HG03025 (cell line): ENCODE data around the gene CD37.

Source experiments
- ATAC-seq: cut with Tn5 transposase; IDR thresholded peaks from one replicate; pipeline ENCODE4 v1.9.1; 2021; ENCODE audit warnings: mild to moderate bottlenecking, moderate library complexity; ENCODE audit not compliant: unreplicated experiment, low FRiP score

CD37 gene

DNA sequence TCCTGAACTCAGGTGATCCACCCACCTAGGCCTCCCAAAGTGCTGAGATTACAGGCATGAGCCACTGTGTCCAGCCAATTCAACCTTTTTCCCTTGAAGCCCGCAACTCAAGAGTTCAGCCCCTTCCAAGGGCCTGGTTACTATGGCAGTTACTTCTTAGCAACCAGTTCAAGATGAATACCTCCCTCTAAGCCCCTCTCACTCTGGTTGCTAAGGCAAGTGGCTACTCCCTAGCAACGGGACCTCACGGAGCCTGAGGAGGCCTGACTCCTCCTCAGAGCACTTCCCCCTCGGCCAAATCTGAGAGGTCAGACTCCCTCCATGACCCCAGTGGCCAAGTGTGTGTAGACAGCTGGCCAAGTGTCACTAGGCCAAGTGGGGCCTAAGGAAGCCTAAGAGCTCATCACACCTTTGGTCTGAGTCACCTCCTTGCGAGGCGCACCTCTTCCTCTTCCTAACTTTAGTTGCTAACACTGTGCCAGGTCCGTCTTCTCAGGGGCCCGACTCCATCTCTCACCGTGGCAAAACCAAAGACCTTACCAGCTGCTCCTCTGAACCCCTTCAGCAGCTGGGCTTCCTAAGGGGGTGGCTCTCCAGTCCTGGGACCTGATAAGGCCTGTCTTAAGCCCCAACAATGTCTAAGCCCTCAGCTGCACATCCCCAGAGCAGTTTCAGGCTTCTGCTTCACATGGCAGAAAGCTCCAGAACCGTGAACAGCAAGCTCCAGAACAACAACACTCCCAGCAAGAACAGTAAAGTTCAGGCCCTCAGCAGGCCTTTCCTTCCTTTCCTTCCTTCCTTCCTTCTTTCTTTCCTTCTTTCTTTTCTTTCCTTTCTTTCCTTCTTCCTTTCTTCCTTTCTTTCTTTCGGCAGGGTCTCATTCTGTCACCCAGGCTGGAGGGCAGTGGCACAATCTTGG is 9.6 kb downstream of the CD37 start:
- ATAC-seq, result no peak

DNA sequence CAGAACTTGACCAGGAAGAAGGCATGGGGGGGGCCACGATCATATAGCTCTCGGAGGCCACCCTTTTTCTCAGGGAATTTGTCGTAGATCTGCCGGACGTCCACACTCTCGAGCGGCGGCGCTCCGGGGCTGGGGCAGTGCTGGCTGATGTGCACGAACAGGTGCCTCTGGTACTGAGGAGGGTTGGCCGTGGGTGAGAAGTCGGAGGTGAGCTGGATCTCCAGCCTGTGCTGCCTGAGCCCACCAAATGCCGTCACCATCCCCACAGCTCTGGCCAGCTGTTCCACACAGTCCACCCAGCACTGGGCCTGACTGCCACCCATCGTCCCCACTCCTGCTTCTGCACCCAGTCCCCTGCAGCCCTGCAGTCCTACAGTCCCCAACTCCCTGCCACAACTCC is 12.0 kb downstream of the CD37 start:
- ATAC-seq, result no peak

DNA sequence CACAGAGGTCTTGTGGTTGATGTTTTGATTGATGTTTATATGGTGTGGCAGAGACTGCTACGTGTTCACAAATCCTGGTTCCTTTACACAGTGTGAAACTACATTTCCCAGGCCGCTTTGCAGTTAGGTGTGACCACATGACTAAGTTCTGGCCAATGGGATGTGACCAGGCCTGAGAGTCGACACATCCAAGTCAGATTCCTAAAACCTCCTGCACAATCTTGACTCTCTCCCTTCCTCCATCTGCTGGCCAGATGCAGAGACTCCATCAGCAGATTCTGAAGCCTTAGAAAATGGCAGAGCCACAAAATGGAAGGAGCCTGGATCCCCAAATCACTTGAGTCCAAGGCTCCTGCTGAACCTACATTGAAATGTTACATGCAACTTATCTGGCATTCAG is 12.6 kb downstream of the CD37 start:
- ATAC-seq, result no peak

DNA sequence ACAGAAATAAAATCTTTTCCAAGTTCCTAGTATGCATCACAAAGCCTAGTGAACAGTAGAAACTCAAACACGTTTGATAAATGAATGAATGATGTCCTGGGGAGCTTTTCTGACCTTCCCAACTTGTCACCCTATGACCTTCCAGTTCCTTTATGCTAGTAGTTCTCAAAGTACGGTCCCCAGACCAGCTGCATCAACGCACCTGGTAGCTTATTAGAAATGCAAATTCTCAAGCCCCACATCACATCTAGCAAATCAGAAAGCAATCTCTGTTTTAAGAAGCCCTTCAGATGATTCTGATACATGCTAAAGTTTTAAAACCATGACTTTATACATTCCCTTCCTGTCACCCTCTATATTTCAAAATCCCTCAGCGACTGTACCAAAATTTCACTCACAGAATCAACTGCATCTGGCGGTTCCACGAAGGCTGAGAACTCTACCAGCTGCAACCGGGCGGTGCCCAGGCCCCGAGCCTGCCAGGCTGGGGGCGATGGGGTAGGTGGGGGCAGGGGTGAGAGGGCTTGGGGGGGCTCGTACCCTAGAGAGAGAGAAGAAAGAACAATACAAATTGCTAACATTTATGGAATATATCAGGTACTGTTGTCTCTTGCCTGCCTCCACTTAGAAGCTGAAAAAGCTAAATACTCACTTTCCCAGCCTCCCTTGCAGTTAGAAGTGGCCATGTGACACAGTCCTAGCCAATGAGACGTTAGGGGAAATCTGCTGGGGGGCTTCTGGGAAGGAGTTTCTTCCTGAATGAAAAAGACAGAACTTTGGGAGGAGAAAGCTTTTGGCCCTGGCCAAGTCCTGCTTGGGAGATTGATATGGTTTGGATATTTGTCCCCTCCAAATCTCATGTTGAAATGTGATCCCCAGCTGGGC is 13.3 kb downstream of the CD37 start:
- no peak for ATAC-seq

DNA sequence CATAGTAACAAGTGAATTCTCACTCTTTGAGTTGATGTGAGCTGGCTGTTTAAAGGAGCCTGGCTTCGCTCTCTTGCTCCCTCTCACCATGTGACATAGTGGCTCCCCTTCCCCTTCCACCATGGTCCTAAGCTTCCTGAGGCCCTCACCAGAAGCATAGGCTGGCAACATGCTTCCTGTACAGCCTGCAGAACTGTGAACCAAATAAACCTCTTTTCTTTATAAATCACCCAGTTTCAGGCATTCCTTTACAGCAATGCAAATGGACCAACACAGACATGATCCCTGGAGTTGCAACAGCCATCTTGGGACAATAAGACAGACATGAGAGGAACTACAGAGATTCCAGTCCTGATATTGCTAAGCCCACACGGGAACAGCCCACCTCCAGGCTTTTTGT is 14.4 kb downstream of the CD37 start:
- ATAC-seq, result no peak

DNA sequence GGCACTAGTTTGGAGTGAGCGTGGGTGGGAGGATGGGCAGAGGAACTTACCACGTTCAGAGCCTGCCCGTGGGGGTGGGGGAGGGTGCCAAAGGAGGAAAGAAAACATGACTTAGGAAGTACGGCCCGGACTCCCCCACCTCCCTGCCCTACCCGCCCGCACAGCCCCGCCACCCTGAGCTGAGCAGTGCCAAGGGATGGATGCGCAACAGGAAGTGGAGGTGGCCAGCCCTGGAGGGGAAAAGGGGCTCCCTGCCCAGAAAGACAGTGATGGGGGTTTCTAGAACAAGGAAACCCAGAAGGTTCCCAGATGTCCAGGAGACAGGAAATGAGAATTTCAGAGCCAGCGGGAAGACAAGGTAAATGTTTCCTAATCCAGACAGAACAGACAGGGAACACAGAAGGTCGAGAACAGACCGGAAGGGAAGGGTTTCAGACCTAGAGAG is 20.7 kb downstream of the CD37 start:
- ATAC-seq, result no peak

DNA sequence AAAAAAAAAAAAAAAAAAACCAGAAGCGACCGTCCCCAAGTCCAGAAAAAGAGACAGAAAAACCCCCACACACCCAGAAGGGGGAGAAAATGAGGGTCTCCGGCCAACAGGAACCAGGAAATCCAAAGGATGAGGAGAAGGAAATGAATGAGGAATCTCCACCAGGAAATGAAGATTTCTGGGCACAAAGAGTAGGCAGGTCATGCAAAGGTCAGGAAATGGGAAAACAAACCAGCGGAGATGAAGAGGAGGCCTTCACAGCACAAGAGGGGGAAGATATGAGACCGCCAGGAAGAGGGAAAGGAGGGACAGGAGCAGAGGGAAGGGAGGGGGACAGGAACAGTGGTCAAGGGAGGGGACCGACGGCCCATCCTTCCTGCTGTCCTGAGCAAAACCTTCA is 21.2 kb downstream of the CD37 start:
- ATAC-seq, result no peak

DNA sequence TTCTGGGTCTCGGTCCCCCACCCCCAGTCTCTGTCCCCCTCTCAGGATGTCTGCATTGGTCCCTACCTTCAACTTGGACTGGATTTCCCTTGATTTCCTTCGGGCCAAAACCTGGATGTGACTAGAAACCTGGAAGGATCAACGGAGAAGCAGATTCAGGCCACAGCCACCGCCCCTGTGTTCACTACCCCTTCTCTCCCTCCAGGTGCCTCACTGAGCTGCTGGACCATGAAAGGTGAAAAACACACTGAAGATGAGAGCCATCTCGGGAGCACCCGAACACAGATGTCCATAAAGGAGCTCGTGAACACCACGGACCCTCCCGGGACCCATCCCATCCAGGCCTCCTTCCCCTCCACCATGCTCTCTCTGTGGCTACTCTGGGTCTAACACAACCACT is 22.0 kb downstream of the CD37 start:
- no peak for ATAC-seq

DNA sequence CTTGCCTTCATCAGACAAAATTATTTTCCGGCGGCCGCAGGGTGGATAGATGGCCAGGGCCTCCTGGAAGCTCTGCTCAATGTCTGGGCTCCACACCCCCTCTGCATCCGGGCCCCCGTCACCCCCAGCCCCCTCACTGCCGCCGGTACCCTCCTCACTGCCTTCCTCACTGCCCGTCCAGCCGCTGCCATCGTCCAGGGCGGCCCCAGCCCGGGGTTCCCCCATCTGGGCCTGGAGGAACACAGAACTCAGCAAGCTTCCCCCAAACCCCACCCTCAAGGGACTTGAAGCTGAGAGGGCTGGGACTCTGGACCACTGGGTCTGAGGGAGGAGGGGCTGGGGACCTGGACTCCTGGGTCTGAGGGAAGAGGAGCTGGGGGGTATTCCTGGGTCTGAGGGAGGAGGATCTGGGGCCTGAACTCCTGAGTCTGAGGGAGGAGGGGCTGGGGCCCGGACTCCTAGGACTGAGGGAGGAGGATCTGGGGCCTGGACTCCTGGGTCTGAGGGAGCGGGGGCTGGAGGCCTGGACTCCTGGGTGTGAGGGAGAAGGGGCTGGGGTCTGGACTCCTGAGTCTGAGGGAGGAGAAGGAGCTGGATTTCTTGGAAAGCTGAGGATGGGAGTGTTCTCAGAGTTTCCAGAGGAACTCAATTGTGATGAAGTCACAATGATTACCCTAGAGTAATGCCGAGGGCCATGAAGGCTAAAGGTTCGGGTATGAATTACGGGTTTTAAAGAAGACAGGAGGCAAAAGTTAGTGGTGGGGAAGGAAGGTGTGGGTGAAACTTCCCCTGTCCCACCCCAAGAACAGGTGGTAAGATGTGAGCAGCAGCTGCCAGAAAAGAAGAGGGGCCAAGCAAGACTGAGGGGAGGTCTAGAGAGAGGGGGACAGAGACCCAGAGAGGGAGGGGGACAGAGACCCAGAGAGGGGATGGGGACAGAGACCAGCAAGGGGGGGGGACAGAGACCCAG is 24.9 kb downstream of the CD37 start:
- ATAC-seq, result no peak

DNA sequence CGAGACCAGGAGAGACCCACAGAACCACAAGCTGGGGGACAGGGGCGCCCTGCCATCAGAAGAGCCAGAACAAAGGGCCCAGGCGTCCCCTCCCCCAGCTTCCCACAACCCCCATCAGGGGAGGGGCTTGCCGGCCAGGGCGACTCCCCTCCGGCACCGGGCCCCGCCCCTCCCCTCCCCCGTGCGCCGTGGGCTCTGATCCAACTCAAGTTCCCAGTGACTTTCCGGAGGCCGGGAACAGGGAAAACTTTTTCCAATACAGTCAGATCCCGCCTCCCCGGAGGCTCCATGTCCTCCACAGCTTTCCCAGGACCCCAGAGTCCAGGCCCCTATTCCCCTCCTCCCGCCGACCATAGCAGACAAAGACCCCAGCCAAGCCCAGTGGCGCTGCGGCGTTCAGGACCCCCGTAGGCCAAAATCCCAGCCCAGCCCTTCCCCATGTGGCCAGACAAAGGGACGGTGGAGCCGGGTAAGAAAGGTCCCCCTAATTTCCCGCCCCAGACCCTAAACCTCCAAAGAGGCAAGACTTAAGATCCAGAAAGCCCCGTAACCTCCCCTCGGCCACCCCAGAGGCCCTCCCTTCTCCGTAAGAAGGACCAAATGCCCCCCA is 26.3 kb downstream of the CD37 start:
- ATAC-seq, result no peak

DNA sequence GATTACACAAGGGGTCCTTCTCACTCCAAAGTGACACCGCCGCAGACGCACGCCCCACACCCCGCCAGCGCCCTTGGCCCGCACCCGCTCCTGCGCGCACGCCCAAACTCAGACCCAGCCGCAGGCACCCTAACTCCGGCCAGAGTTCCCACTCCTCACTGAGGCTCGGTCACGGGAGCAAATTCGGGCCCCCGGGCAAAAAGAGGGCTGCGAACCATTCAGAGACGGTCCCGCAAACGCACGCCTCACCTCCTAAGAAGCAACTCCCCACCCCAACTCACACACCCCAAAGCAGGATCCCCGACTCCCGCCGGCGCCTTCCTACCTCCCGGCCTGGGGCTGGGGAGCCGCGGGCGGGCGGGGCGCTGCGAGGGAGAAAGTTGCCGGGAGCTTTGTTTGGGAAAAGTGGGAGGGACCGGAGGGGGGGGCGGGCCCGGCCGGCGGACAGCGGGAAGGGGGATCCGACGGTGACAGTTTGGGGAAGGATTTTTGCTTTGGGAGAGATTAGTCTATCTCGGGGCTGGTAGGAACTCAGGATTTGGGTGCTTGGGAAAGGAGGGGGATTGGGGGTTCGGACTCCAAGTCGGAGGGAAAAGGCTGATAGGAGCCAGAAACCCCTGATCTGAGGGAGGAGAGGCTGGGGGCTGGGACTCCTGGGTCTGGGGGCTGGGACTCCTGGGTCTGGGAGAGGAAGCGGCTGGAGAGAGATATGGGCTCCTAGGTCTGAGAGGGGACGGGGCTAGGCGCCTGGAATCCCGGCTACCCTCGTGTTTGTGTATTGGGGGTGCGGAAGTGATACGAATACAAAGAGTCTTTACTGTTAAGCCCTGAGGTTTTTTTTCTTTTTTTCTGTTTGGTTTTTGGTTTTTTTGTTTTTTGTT is 27.1 kb downstream of the CD37 start, which contains the start of gene TEAD2:
Gene TEAD2 (minus strand): TSS at position 369 of the 881 bp plus-strand sequence. CDS start 2,341 bp downstream, outside the sequence.
- ATAC-seq, result no peak

DNA sequence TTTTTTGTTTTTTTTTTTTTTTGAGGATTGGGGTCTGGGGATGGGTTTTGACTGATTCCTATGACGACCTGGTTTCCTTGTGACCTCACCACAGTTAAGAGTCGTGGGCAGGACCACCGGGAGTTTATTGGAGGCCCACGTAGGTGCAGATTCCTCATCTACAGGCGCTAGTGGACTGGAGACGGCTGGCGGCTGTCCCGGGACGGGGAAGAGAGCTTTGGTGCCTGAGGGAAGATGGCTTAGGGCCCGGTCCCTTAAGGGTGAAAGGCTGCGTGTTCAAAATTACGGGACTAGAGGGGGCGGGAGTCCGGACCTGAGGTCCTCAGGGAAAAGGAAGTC is 27.7 kb downstream of the CD37 start:
- no peak for ATAC-seq

DNA sequence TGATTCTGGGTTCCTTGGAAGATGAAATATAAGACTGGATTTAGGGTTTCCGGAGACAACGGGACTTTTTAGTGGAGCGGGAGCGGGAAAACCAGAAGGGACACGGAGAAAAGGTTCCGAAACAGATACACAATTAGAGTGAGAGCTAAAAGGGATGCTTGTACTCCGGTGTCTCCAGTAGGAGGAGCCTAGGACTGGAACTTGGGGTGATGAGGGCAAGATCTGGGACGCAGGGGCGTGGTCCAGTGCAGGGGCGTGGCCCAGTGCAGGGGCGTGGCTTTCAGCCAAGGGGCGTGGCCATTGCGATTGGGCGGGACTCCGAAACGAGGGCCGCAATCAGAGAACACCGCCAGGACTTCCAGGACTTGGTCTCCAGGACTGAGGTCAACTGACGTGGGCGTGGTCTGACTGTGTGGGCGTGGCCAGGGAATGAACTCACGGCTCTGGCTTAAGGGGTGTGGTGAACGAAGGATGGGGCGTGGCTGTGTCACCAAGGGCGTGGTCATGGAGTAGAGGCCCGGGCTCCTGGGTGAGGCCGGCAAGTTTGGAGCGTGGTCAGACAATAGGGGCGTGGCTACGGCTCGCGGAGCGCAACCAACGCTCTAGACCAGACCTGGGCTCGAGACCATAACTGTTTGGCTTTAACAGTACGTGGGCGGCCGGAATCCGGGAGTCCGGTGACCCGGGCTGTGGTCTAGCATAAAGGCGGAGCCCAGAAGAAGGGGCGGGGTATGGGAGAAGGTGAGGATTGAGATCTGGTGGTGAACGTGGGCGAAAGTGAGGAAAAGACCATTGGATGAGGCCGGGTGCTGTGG is 28.3 kb downstream of the CD37 start, which contains the start of gene DKKL1:
Gene DKKL1 (plus strand): TSS at position 610 of the 815 bp plus-strand sequence. CDS start 122 bp downstream, at position 732.
- ATAC-seq, result no peak

DNA sequence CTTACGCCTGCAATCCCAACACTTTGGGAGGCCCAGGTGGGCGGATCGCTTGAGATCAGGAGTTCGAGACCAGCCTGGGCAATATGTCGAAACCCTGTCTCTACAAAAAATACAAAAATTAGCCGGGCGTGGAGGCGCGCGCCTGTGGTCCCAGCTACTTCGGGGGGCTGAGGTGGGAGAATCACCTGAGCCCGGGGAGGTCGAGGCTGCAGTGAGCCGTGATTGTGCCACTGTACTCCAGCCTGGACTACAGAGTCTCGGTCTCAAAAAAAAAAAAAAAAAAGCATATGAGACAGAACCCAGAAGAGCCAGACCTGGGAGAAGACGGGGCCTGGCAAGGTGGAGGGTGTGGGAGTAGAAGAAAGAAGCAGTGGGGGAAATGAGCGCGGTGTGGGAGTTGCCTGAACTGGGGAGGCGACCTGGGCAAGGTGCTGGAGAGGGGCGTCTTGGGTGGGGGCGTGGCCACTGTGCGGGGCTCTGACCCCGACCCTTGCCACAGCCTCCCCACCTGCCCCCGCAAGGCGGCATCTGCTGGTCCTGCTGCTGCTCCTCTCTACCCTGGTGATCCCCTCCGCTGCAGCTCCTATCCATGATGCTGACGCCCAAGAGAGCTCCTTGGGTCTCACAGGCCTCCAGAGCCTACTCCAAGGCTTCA is 29.0 kb downstream of the CD37 start:
- no peak for ATAC-seq

DNA sequence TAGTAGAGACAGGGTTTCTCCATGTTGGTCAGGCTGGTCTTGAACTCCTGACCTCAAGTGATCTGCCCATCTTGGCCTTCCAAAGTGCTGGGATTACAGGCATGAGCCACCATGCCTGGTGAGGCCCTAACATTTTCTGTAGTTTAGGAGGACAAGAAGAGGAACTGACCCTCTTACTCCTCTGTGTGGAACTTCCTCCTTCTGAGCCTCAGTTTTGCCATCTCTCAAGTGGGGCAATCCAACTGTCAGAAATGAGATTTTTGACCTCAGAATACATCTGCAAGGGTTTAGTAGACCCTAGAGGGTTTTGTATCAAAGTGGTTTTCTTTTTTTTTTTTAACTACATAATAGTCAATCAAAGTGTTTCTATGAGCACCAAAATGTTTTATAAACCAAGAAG is 30.9 kb downstream of the CD37 start:
- no peak for ATAC-seq

DNA sequence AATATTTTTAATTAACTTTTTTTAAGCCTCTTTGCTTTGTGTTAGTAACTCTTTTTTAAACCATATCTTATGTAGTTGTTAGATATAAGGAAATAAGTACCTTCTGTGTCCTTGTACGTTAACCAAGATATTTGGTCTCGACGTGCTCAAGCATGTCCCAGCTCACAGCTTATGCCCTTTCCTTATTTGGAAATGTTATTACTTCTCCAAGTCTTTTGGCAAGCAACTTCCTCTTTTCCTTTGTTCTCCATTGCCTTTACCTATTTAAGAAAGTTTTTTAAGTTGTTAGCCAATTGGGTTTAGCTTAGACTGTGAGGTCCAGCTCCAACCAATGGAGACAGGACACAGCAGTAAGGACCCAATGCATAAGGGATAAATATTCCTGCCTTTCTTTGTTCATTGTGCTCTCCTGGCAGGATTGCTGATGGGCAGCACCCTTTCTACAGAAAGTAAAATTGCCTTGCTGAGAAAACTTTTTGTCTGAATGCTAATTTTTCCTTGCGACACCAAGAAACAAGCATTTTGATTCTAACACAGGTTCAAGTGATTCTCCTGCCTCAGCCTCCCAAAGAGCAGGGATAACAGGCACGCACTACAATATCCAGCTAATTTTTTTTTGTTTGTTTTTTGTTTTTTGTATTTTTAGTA is 33.6 kb downstream of the CD37 start:
- no peak for ATAC-seq

DNA sequence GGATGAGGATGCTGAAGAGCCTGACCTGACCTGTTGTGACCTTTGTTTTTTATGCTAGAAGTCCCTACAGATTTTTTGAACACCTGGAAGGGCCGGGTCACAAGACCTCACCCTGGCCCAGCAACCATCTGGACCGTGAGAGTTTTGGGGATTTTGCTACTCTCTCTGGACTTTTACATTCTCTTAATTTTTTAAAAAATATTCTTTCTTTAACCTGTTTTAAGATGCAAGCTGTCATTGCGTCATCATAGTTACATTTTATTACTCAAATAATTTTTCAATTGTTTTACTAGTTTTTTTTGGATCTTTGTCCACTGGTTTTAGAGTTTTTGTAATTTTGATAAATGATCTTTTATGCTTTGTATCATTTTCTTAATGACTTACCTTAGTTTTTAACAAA is 36.0 kb downstream of the CD37 start:
- no peak for ATAC-seq
